Cardiac septum (tissue), 1 donor: ENCODE data around the gene LCN10. TPM values are rescaled to one million over a fixed set of nuclear protein-coding genes. Genes with fewer than 3 reads are reported as not detected.
"Not testable (repeated sequence)": the region's sequence is repeated elsewhere in the genome, so short reads cannot be mapped to it uniquely, and the experiment has no call there.

Experiments
- DNase-seq: peaks from one replicate; pipeline ENCODE4 v3.0.0-alpha.2; 2020; ENCODE audit warnings: low spot score
- intact Hi-C: fragments of 100-400 bp; cut with DNase I; formaldehyde crosslinking; loops from one replicate; pipeline ENCODE4 v1.14.0; 2022
- total RNA-seq: library from RNA; stranded (reverse); fragmentation: NEBNext Ultra II Directional; extraction: Animal tissue kit (Norgen Biotek cat#: 25700); gene quantifications from one replicate; pipeline ENCODE4 v1.2.1, GENCODE V29; 2021
- donor health status: DM: no; HTN: no; CAD: no.

Gene LCN10
- total RNA-seq, 1 donor from 2014 or later, result 3.3 TPM

GRCh38 chr9:136757751-136758140, 15.0 kb upstream of the LCN10 start:
- intact Hi-C loops, result no loop called here
- DNase-seq, result no peak

- intact Hi-C loops, result no loop called here
- no peak for DNase-seq
Observed at GRCh38 chr9:136757328-136757727, 14.6 kb upstream of the LCN10 start.

GRCh38 chr9:136756836-136757235, 14.1 kb upstream of the LCN10 start:
- no peak for DNase-seq
- intact Hi-C loops, result no loop called here

GRCh38 chr9:136756134-136756438, 13.3 kb upstream of the LCN10 start:
- DNase-seq, result no peak
- intact Hi-C loops, result no loop called here

- DNase-seq, intact Hi-C loops: not testable (repeated sequence)
Observed at GRCh38 chr9:136755302-136756133, 12.8 kb upstream of the LCN10 start.

GRCh38 chr9:136754626-136755301, 12.0 kb upstream of the LCN10 start:
- intact Hi-C loops, result no loop called here
- DNase-seq, result no peak

GRCh38 chr9:136754059-136754572, 11.4 kb upstream of the LCN10 start:
- no peak for DNase-seq
- intact Hi-C loops, result no loop called here

GRCh38 chr9:136753371-136754058, 10.8 kb upstream of the LCN10 start:
- no peak for DNase-seq
- intact Hi-C loops, result no loop called here

- DNase-seq, result no peak
- intact Hi-C loops, result no loop called here
Observed at GRCh38 chr9:136751814-136752213, 9.1 kb upstream of the LCN10 start.

GRCh38 chr9:136751244-136751643, 8.5 kb upstream of the LCN10 start:
- no peak for DNase-seq
- intact Hi-C loops, result no loop called here

GRCh38 chr9:136750526-136750925, 7.8 kb upstream of the LCN10 start:
- no peak for DNase-seq
- intact Hi-C loops, result no loop called here

GRCh38 chr9:136748666-136749611, 6.2 kb upstream of the LCN10 start:
- intact Hi-C loops, result no loop called here

GRCh38 chr9:136748201-136748600, 5.5 kb upstream of the LCN10 start, which contains the start of gene LCN6:
Gene LCN6, minus strand, starts transcription at chr9:136748525. Its CDS starts 42 bp downstream, at chr9:136748483.
- DNase-seq, result no peak
- intact Hi-C loops, result no loop called here

More at GRCh38 chr9:136748666-136749611, 6.2 kb upstream of the LCN10 start:
- DNase-seq, result no peak

- intact Hi-C loops, result no loop called here
- no peak for DNase-seq
Observed at GRCh38 chr9:136747161-136748060, 4.7 kb upstream of the LCN10 start.

GRCh38 chr9:136746621-136747020, 3.9 kb upstream of the LCN10 start:
- intact Hi-C loops, result no loop called here
- DNase-seq, result no peak

- intact Hi-C loops, result no loop called here
- DNase-seq, result no peak
Observed at GRCh38 chr9:136746155-136746490, 3.4 kb upstream of the LCN10 start.

GRCh38 chr9:136745389-136746154, 2.8 kb upstream of the LCN10 start:
- intact Hi-C loops, result no loop called here
- DNase-seq, result no peak

- intact Hi-C loops, result no loop called here
- DNase-seq, result no peak
Observed at GRCh38 chr9:136744773-136745172, 2.0 kb upstream of the LCN10 start.
